Neural cell (in vitro differentiated cells): ENCODE data around the gene GTF3C2. TPM values are rescaled to one million over a fixed set of nuclear protein-coding genes. Genes with fewer than 3 reads are reported as not detected.

Experiments used
- polyA plus RNA-seq: library from polyadenylated mRNA; depleted of rRNA; stranded (reverse); fragments of >200 nt; gene quantifications from 2 replicates; pipeline ENCODE4 v1.2.3, GENCODE V29; 2014

GTF3C2 gene
- polyA plus RNA-seq, 1 donor from 2014 or later, result 27.8 TPM

Other genes with a start within 250 kb of the GTF3C2 start
- gene CGREF1, start 237.6 kb downstream of the GTF3C2 start, polyA plus RNA-seq, result 24.5 and 33.7 TPM in 2 replicates
- gene ABHD1, start 232.9 kb downstream of the GTF3C2 start, polyA plus RNA-seq, result not detected in 2 replicates
- 121 and 123 TPM in 2 replicates for gene PREB, start 222.1 kb downstream of the GTF3C2 start, polyA plus RNA-seq
- not detected in 2 replicates for gene PRR30, start 217.4 kb downstream of the GTF3C2 start, polyA plus RNA-seq
- not detected in 2 replicates for gene TCF23, start 207.8 kb downstream of the GTF3C2 start, polyA plus RNA-seq
- gene ATRAID, start 144.7 kb downstream of the GTF3C2 start, polyA plus RNA-seq, result 94.3 and 121 TPM in 2 replicates
- 64.3 and 98.4 TPM in 2 replicates for gene SLC5A6, start 144.5 kb downstream of the GTF3C2 start, polyA plus RNA-seq
- 14.2 and 22.8 TPM in 2 replicates for gene CAD, start 139.4 kb downstream of the GTF3C2 start, polyA plus RNA-seq
- not detected in 2 replicates for gene SLC30A3, start 93.7 kb downstream of the GTF3C2 start, polyA plus RNA-seq
- not detected in 2 replicates for gene DNAJC5G, start 81.3 kb downstream of the GTF3C2 start, polyA plus RNA-seq
- gene TRIM54, start 74.3 kb downstream of the GTF3C2 start, polyA plus RNA-seq, result 0.28 TPM in 1 of 2 replicates, not detected in the other
- 3.1 and 9.0 TPM in 2 replicates for gene UCN, start 48.3 kb downstream of the GTF3C2 start, polyA plus RNA-seq
- gene MPV17, start 33.7 kb downstream of the GTF3C2 start, polyA plus RNA-seq, result 79.6 and 104 TPM in 2 replicates
- 43.7 and 45.3 TPM in 2 replicates for gene EIF2B4, start 13.6 kb upstream of the GTF3C2 start, polyA plus RNA-seq
- gene SNX17, start 13.9 kb upstream of the GTF3C2 start, polyA plus RNA-seq, result 69.8 and 86.9 TPM in 2 replicates
- 40.5 and 46.8 TPM in 2 replicates for gene ZNF513, start 24.0 kb upstream of the GTF3C2 start, polyA plus RNA-seq
- 99.0 and 107 TPM in 2 replicates for gene PPM1G, start 52.8 kb upstream of the GTF3C2 start, polyA plus RNA-seq
- gene NRBP1, start 71.9 kb upstream of the GTF3C2 start, polyA plus RNA-seq, result 115 and 161 TPM in 2 replicates
- 2.3 and 4.0 TPM in 2 replicates for gene KRTCAP3, start 85.6 kb upstream of the GTF3C2 start, polyA plus RNA-seq
- gene IFT172, start 133.0 kb upstream of the GTF3C2 start, polyA plus RNA-seq, result 18.2 and 26.9 TPM in 2 replicates
- 68.2 and 101 TPM in 2 replicates for gene FNDC4, start 138.4 kb upstream of the GTF3C2 start, polyA plus RNA-seq
- 2.3 and 2.5 TPM in 2 replicates for gene GCKR, start 140.1 kb upstream of the GTF3C2 start, polyA plus RNA-seq
- gene ZNF512, start 226.3 kb upstream of the GTF3C2 start, polyA plus RNA-seq, result 30.8 and 36.4 TPM in 2 replicates